GM12878 (cell line): Measurements from ENCODE around the gene TRUB2.

ENCODE experiments used
- ASH2L ChIP-seq: fragments of 300-600, 200-600 bp; sonication (generic); IDR thresholded peaks from 2 replicates; pipeline ENCODE4 v1.6.1; 2017; ENCODE audit warnings: low read depth, mild to moderate bottlenecking, borderline replicate concordance
- BHLHE40 ChIP-seq, 2 experiments: fragments of 450-650 bp in 1 of 2; IDR thresholded peaks; 2 replicates each; pipeline ENCODE4 v1.6.1; 2011 to 2017; ENCODE audit warnings: low read depth in 2 of 2, borderline replicate concordance in 1 of 2, improper control_type of control experiment in 1 of 2, low read length in 1 of 2, mild to moderate bottlenecking in 1 of 2
- CTCF ChIP-seq, 3 experiments: IDR thresholded peaks in 2 of 3; conservative IDR thresholded peaks in 1 of 3; 2 replicates each; pipeline ENCODE4 v1.5.1; 2011; ENCODE audit warnings: low read depth in 3 of 3, low read length in 3 of 3, mild to moderate bottlenecking in 3 of 3, control low read depth in 2 of 3, moderate library complexity in 2 of 3, inconsistent platforms in 1 of 3, mixed read lengths in 1 of 3; ENCODE audit not compliant: control insufficient read depth in 2 of 3, insufficient read depth in 1 of 3; ENCODE audit errors: extremely low read depth in 1 of 3
- MTA2 ChIP-seq: fragments of 450-650 bp; IDR thresholded peaks from 2 replicates; pipeline ENCODE4 v1.6.1; 2016; ENCODE audit warnings: low read depth, mild to moderate bottlenecking, moderate library complexity
- NFYA ChIP-seq: IDR thresholded peaks from 2 replicates; pipeline ENCODE4 v1.6.1; 2011; ENCODE audit warnings: low read depth, mild to moderate bottlenecking, low read length, improper control_type of control experiment, borderline replicate concordance
- POLR2A ChIP-seq: IDR thresholded peaks from 2 replicates; pipeline ENCODE4 v1.6.1; 2011; ENCODE audit warnings: low read depth, mild to moderate bottlenecking, low read length
- POLR2AphosphoS5 ChIP-seq: IDR thresholded peaks from 2 replicates; pipeline ENCODE4 v1.6.1; 2011; ENCODE audit warnings: mild to moderate bottlenecking, low read length, inconsistent platforms
- SREBF2 ChIP-seq: IDR thresholded peaks from 2 replicates; pipeline ENCODE4 v1.6.1; 2012; ENCODE audit warnings: mild to moderate bottlenecking, low read length

- TF ChIP-seq NFYA (no peak), POLR2AphosphoS5 (no peak), POLR2A (no peak), CTCF (IDR thresholded peaks at IDR 0.05 in 2 of 3, conservative IDR thresholded peaks at IDR 0.05 in 1 of 3; ENCODE audit: control insufficient read depth in 2 of 3, extremely low read depth in 1 of 3, insufficient read depth in 1 of 3, low read depth in 3 of 3, low read length in 3 of 3) (no peak), SREBF2 (no peak), MTA2 (no peak), ASH2L (no peak), BHLHE40 (IDR thresholded peaks at IDR 0.05; ENCODE audit: borderline replicate concordance in 1 of 2, low read depth in 2 of 2, low read length in 1 of 2) (no peak)
These were observed 40.5 kb upstream of the TRUB2 start for GRCh38 chr9:128362774-128363173.
